Heart left ventricle (tissue), 16 donors: ENCODE results near the gene LAMA2. TPM values are rescaled to one million over a fixed set of nuclear protein-coding genes. Genes with fewer than 3 reads are reported as not detected.

Experiments used
- ATAC-seq, 4 donors: fragments of 200-7000 bp; cut with Tn5 transposase; one replicate each; pipeline ENCODE4 v1.9.1; 2020 to 2022; ENCODE audit warnings: moderate library complexity in 4 of 4, mild to moderate bottlenecking in 3 of 4, moderate number of reproducible peaks in 1 of 4
- DNase-seq, 5 donors: peaks; one replicate each; pipeline ENCODE4 v3.0.0-alpha.2; 2020
- H3K27ac ChIP-seq, 12 donors: fragments of 200-600 bp; sonication (generic) in 4 of 12; one replicate each; pipeline versions ENCODE4 v1.5.0 to v1.8.0; 2016 to 2022; ENCODE audit warnings: mild to moderate bottlenecking in 2 of 12
- H3K27me3 ChIP-seq, 9 donors: fragments of 200-600 bp; sonication (generic) in 2 of 9; one replicate each; pipeline versions ENCODE4 v1.5.1 to v1.8.0; 2016 to 2022; ENCODE audit warnings: mild to moderate bottlenecking in 3 of 9
- H3K36me3 ChIP-seq, 9 donors: fragments of 200-600 bp; sonication (generic) in 2 of 9; one replicate each; pipeline versions ENCODE4 v1.5.0 to v1.8.0; 2018 to 2022; ENCODE audit warnings: mild to moderate bottlenecking in 2 of 9
- H3K4me1 ChIP-seq, 12 donors: fragments of 200-600 bp; sonication (generic) in 4 of 12; one replicate each; pipeline versions ENCODE4 v1.5.0 to v1.8.0; 2016 to 2022; ENCODE audit warnings: mild to moderate bottlenecking in 3 of 12
- H3K4me3 ChIP-seq, 12 donors: fragments of 200-600 bp; sonication (generic) in 4 of 12; one replicate each; pipeline versions ENCODE4 v1.5.0 to v1.8.0; 2017 to 2022; ENCODE audit warnings: mild to moderate bottlenecking in 9 of 12, moderate library complexity in 4 of 12
- H3K9me3 ChIP-seq, 12 donors: fragments of 200-600 bp; sonication (generic) in 4 of 12; one replicate each; pipeline versions ENCODE4 v1.5.0 to v1.8.0; 2016 to 2022; ENCODE audit warnings: mild to moderate bottlenecking in 1 of 12
- CTCF ChIP-seq, 12 donors: fragments of 200-600 bp; sonication (generic) in 4 of 12; IDR thresholded peaks; one replicate each; pipeline versions ENCODE4 v1.5.0 to v1.8.0; 2018 to 2022; ENCODE audit warnings: antibody characterized with exemption in 12 of 12, mild to moderate bottlenecking in 5 of 12
- POLR2A ChIP-seq, 2 donors: fragments of 450-650 bp; IDR thresholded peaks; one replicate each; pipeline ENCODE4 v1.6.1; 2017; ENCODE audit warnings: antibody characterized with exemption in 2 of 2, mild to moderate bottlenecking in 2 of 2, moderate library complexity in 2 of 2
- WGBS, 4 donors: extraction: QIAGEN DNeasy Blood & Tissue Kit in 2 of 4; methylation state at CpG; one replicate each; pipeline versions ENCODE4 v1.1.5 to v1.1.7; 2013 to 2018; 5-methylcytosine and 5-hydroxymethylcytosine counted together
- intact Hi-C, 10 donors: fragments of 100-400 bp; cut with DNase I; formaldehyde crosslinking; loops; one replicate each; pipeline versions ENCODE4 v1.11.1 to v1.14.2; 2022
- polyA plus RNA-seq, 2 donors: library from polyadenylated mRNA; stranded (reverse); fragments of 200-250 nt; gene quantifications; one replicate each; pipeline ENCODE4 v1.2.3, GENCODE V29; 2013
- total RNA-seq, 9 donors: library from RNA; depleted of rRNA in 2 of 9; stranded (reverse); fragments of >200 nt in 2 of 9; fragmentation: NEBNext Ultra II Directional in 3 of 9; extraction: Animal tissue kit (Norgen Biotek cat#: 25700) in 3 of 9; gene quantifications; one replicate each; pipeline versions ENCODE4 v1.1.0 to v1.2.4, GENCODE V29; 2016 to 2023
- donor health status: ischemic (EF 13 %, LVEDD 7.1; RV severe dilation, severe dysfunction).
- donor health status: healthy with polysubstance abuse.
- donor health status: DM: no; HTN: yes; CAD: no.
- donor health status: DM: no; HTN: no; CAD: no.
- donor health status: ischemic (EF 25% LVEDD 6.9; RV normal size, moderate dysfunction).
- donor health status: ischemic (EF 25% LVEDD 5.7; RV mildly dilated, moderate dysfunction).
- donor health status: healthy.
- donor health status: DM: yes; HTN: yes; CAD: no.
- donor health status: ischemic (EF 35%, LVEDD 5.7; RV mildly dilated, moderate dysfunction).
- donor health status: nonischemic (EF 11% LVEDD 7.7; RV severe dilation, severe dysfunction).
- donor health status: DM: yes; HTN: yes; CAD: no.
- donor health status: PGD.
- donor health status: ischemic (EF 29% LVEDD 5.4; RV normal size, mild dysfunction).
- donor health status: nonischemic (EF 23%, LVEDD 6.1; RV moderate dilation, normal function).

The LAMA2 gene
- total and polyA plus RNA-seq, 11 donors = 34.8 to 299 (median 206) TPM

- intact Hi-C loops = loop anchor here in 2 of 10 donors (5.0 to 10.0 kb wide), 2 partner anchors 63 to 75 kb away; no protein-coding TSS in a partner anchor
- Histone ChIP-seq H3K9me3 (no peaks in the 10 kb centered on the region), H3K27me3 (no peaks in the 10 kb centered on the region), H3K4me3 (no peak overlapping the region), H3K36me3 (peaks cover 0 to 97% (median 25%) of the 10 kb centered on the region in 9 donors), H3K27ac (peak overlapping the region in 4 of 12 donors; percentile 7 to 67 (median 60)), H3K4me1 (peaks cover 0 to 56% (median 30%) of the 10 kb centered on the region in 12 donors)
- no peak for TF ChIP-seq POLR2A (IDR thresholded peaks at IDR 0.05)
- no peak for TF ChIP-seq CTCF (IDR thresholded peaks at IDR 0.05)
- WGBS, 4 donors = 74 to 84% (median 78%) methylated on average over 6 of the region's 6 CpGs
- ATAC-seq = peak in 1 of 4 donors; percentile 6
- no peak for DNase-seq
Observed at GRCh38 chr6:129501740-129502660, 619.1 kb downstream of the LAMA2 start.

GRCh38 chr6:129504456-129504855 lies 621.5 kb downstream of the LAMA2 start:
- no peak for TF ChIP-seq CTCF (IDR thresholded peaks at IDR 0.05)
- no peak for TF ChIP-seq POLR2A (IDR thresholded peaks at IDR 0.05)
- Histone ChIP-seq H3K4me3 (no peak overlapping the region), H3K27me3 (no peaks in the 10 kb centered on the region), H3K27ac (no peak overlapping the region), H3K36me3 (peaks cover 0 to 100% (median 31%) of the 10 kb centered on the region in 9 donors), H3K9me3 (no peaks in the 10 kb centered on the region), H3K4me1 (peaks cover 0 to 63% (median 33%) of the 10 kb centered on the region in 12 donors)
- 79 to 93% (median 88%) methylated on average over 2 of the region's 2 CpGs for WGBS, 4 donors
- intact Hi-C loops = loop anchor here in 2 of 10 donors (5.0 to 10.0 kb wide), 2 partner anchors 60 to 73 kb away; no protein-coding TSS in a partner anchor
- ATAC-seq = no peak
- no peak for DNase-seq

- DNase-seq (no peak), ATAC-seq (peak; percentile 28 to 58 (median 56))
- H3K36me3 ChIP-seq = peaks cover 0 to 100% (median 31%) of the 10 kb centered on the region in 9 donors
- 80 to 89% (median 82%) methylated on average over 5 of the region's 5 CpGs for WGBS, 4 donors
- no peaks in the 10 kb centered on the region for H3K27me3 ChIP-seq
- peaks cover 0 to 49% (median 15%) of the 10 kb centered on the region in 12 donors for H3K4me1 ChIP-seq
- peak overlapping the region in 1 of 12 donors; percentile 36 for H3K27ac ChIP-seq
- intact Hi-C loops = loop anchor here in 1 of 10 donors (10.0 kb wide), 1 partner anchor 58 kb away; no protein-coding TSS in a partner anchor
- no peak overlapping the region for H3K4me3 ChIP-seq
- TF ChIP-seq POLR2A (IDR thresholded peaks at IDR 0.05) (no peak), CTCF (IDR thresholded peaks at IDR 0.05) (no peak)
- no peaks in the 10 kb centered on the region for H3K9me3 ChIP-seq
Observed at GRCh38 chr6:129507059-129507807, 624.3 kb downstream of the LAMA2 start.
